ENCODE results near the gene GALNT16.

Gene GALNT16

DNA sequence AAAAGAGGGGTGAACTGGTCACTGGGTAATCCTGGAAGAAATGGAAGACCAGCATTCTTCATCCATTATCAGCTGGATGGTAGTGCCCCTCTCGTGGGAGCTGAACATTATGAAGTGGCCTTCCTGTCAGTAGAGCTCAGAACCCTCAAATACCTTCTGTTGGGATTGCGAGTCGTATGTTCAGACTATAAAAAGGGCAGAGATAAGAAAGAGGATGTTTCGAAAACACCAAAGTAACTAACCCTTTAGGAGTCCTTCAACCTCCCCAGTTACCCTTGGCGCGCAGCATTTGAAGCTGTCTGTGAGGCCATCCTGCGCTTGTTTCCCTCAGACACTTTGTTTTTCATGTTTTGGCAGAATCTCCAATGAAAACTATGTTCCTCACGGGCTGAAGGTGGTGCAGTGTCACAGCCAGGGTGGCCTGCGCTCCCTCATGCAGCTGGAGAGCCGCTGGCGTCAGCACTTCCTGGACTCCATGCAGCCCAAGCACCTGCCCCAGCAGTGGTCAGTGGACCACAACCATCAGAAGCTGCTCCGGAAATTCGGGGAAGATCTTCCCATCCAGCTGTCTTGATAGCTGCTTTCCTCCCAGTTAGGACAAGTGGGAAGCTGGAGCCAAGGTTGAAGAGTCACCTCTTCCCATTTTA, 19.3 kb upstream of the GALNT16 start:
- no peak for DNase-seq (ENCODE audit: low spot score)
- in situ Hi-C loops (cut with MboI; ENCODE audit: low sequenced_read_pairs, unreplicated experiment): no loop called here
- TF ChIP-seq, protein P1, sequence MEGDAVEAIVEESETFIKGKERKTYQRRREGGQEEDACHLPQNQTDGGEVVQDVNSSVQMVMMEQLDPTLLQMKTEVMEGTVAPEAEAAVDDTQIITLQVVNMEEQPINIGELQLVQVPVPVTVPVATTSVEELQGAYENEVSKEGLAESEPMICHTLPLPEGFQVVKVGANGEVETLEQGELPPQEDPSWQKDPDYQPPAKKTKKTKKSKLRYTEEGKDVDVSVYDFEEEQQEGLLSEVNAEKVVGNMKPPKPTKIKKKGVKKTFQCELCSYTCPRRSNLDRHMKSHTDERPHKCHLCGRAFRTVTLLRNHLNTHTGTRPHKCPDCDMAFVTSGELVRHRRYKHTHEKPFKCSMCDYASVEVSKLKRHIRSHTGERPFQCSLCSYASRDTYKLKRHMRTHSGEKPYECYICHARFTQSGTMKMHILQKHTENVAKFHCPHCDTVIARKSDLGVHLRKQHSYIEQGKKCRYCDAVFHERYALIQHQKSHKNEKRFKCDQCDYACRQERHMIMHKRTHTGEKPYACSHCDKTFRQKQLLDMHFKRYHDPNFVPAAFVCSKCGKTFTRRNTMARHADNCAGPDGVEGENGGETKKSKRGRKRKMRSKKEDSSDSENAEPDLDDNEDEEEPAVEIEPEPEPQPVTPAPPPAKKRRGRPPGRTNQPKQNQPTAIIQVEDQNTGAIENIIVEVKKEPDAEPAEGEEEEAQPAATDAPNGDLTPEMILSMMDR (IDR thresholded peaks at IDR 0.05; ENCODE audit: borderline replicate concordance, control extremely low read depth, extremely low read depth, insufficient read depth, missing control alignments): no peak

DNA sequence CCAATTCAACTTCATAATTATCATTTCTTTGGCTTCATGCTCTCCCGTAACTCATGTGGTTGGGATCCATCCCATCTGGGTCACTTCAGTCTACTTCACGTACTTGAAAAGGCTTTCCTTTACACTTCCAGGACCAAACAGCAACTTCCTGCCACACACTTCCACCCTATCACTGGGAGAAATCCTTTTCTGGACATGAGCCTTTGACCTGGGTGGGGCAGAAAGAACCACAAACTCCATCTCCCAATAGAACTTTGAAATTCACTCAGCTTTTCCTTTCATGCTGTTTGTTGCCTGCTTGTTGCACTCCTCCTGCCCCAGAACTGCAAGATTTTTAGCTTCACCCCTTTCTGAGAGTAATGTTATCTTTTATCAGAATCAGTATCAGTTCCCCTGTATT, 18.4 kb upstream of the GALNT16 start:
- no peak for DNase-seq (ENCODE audit: low spot score)
- in situ Hi-C loops (cut with MboI; ENCODE audit: low sequenced_read_pairs, unreplicated experiment): no loop called here
- TF ChIP-seq, protein P1 (IDR thresholded peaks at IDR 0.05; ENCODE audit: borderline replicate concordance, control extremely low read depth, extremely low read depth, insufficient read depth, missing control alignments): no peak

DNA sequence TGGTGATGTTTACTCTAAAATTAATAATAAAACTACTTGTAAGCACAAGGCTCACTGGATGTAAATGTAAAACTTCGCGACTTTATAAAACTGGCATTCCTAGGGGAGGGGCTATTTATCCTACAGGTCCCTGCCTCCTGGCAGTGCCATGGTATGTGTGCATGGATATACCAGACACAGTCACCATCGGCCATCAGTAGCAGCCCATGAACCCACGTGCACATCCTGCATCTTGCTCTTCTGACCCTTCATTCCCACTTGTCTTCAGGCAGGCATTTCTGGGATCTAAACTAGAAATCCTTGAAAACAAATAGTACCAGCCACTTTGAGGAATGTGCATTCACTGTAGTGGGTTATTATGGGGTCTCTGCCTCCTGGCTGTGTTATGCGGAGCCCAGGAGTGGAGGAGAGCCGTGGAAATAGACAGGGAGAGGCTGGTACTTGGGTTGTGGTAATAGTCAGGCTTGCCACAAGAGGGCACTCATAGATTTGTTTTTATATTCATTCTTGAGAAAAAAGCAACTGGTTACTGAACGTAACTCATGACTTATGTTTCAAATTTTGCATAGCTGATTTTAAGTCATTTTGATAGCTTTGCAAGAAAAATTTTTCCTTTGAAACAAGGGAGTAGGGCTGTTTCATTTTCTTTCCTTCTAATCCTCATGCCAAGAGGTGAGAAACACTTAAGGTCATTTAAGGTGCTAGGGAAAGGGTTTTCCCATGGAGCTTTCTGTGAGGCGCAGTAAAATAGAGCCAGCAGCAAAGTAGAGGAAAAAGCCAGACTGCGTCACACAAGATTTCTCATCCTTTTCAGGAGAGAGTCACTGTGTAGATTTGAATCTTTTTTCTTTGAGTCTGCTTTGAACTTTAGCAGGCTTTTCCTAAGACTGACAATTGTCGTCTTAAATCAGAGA, 17.4 kb upstream of the GALNT16 start:
- DNase-seq (ENCODE audit: low spot score): peak; percentile 81
- TF ChIP-seq, protein P1 (IDR thresholded peaks at IDR 0.05; ENCODE audit: borderline replicate concordance, control extremely low read depth, extremely low read depth, insufficient read depth, missing control alignments): peak; percentile 55
- in situ Hi-C loops (cut with MboI; ENCODE audit: low sequenced_read_pairs, unreplicated experiment): no loop called here

DNA sequence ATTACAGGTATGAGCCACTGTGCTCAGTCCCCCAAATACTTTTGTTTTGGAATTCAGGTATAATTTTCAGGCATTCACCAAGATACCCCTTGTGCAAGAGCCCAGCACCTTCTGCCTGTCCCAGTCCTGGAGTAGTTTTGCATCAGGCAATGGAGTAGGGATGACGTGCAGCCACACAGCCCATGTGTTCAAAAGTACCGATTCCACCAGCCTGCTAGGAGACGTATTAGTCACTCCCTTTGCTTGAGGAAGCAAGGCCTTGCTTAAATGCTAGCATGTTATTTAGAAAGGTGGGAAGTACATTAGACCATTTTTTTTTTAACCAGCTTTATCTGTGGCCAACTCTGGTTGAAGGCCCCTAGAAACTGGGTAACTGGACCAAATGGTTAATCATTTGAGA, 15.0 kb upstream of the GALNT16 start:
- in situ Hi-C loops (cut with MboI; ENCODE audit: low sequenced_read_pairs, unreplicated experiment): no loop called here
- no peak for DNase-seq (ENCODE audit: low spot score)
- TF ChIP-seq, protein P1 (IDR thresholded peaks at IDR 0.05; ENCODE audit: borderline replicate concordance, control extremely low read depth, extremely low read depth, insufficient read depth, missing control alignments): no peak

DNA sequence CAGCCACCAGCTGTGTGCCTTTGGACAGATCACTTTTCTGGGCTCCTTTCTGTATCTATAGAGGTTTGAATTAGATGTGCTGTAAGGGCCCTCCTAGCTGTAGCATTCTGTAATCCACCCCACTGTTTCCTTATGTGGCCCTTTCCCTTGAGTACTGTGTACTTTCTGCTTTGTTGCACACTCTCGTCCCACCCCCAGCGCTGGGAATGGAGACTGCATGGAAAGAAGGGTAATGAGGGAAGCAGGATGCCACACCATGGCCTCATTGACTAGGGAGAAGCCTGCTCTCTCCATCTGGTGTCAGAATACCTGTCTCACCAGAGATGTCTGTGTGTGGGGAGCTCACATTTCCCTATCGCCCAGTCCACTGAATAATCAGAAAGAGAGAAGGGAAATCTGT, 13.6 kb upstream of the GALNT16 start:
- DNase-seq (ENCODE audit: low spot score): no peak
- in situ Hi-C loops (cut with MboI; ENCODE audit: low sequenced_read_pairs, unreplicated experiment): no loop called here
- TF ChIP-seq, protein P1 (IDR thresholded peaks at IDR 0.05; ENCODE audit: borderline replicate concordance, control extremely low read depth, extremely low read depth, insufficient read depth, missing control alignments): no peak

DNA sequence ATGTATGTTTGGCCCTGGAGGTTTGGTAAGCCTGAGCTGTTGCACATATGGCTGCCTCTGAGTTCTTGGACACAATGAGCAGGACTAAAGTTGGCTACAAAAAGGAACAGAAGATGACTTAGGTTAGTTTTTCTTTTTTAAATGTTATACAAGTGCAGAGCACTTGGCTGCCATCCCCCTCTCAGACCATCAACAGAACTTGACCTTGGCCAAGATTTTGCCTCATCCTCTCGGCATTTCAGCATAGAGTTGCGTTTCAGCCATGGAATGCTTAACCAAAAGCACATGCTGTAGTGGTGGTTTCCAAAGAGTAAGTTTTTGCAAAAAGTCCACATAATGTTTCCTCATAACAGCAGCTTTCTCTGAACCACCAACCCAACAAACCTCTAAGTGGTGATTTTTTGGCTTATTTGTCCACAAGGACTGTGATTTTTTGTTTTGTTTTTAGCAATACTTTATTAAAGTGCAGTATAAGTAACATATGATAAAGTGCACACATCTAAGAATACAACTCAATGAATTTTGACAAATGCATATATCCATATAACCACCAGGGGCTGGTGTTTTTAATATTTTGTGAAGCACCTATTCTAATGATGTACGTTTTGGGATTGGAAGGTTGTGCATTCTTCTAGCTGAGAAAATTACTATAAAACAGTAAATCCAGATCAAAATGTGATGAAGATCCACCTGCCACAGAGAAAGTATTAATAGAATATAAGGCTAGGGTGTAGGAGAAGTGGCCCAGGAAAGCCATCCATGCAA, 12.1 kb upstream of the GALNT16 start:
- TF ChIP-seq, protein P1 (IDR thresholded peaks at IDR 0.05; ENCODE audit: borderline replicate concordance, control extremely low read depth, extremely low read depth, insufficient read depth, missing control alignments): no peak
- DNase-seq (ENCODE audit: low spot score): no peak
- in situ Hi-C loops (cut with MboI; ENCODE audit: low sequenced_read_pairs, unreplicated experiment): no loop called here
